PFSK-1 (cell line): Measurements from ENCODE around the gene KCNQ1.

Experiments
- FOXP2 ChIP-seq: optimal IDR thresholded peaks from 2 replicates; pipeline ENCODE3; 2011; ENCODE audit warnings: borderline replicate concordance, control low read depth, inconsistent platforms; ENCODE audit not compliant: insufficient read depth; ENCODE audit errors: extremely low read length, extremely low read depth
- POLR2AphosphoS5 ChIP-seq: IDR thresholded peaks from 2 replicates; pipeline ENCODE4 v1.6.1; 2012; ENCODE audit warnings: low read depth, mild to moderate bottlenecking, control low read depth, low read length, moderate library complexity
- REST ChIP-seq, 2 experiments: IDR thresholded peaks; 2 replicates each; pipeline versions ENCODE4 v1.6.1 to v1.8.0; 2011 to 2012; ENCODE audit warnings: low read depth in 2 of 2, low read length in 2 of 2, control low read depth in 1 of 2, inconsistent platforms in 1 of 2, mild to moderate bottlenecking in 1 of 2, moderate library complexity in 1 of 2; ENCODE audit not compliant: insufficient read depth in 1 of 2
- SIN3A ChIP-seq: IDR thresholded peaks from 2 replicates; pipeline ENCODE4 v1.6.1; 2012; ENCODE audit warnings: mild to moderate bottlenecking, low read length, moderate library complexity, borderline replicate concordance; ENCODE audit not compliant: insufficient read depth
- TAF1 ChIP-seq: IDR thresholded peaks from 2 replicates; pipeline ENCODE4 v1.6.1; 2012; ENCODE audit warnings: low read length, control low read depth, borderline replicate concordance; ENCODE audit not compliant: insufficient read depth

The KCNQ1 gene

GRCh38 chr11:2649400-2649799, 204.6 kb downstream of the KCNQ1 start:
- no peak for TF ChIP-seq FOXP2
- no peak for TF ChIP-seq TAF1
- TF ChIP-seq SIN3A, result no peak
- no peak for TF ChIP-seq POLR2AphosphoS5
- TF ChIP-seq REST (IDR thresholded peaks at IDR 0.05; ENCODE audit: insufficient read depth in 1 of 2, low read depth in 2 of 2, low read length in 2 of 2), result no peak

GRCh38 chr11:2649848-2650247, 205.0 kb downstream of the KCNQ1 start:
- TF ChIP-seq REST (IDR thresholded peaks at IDR 0.05; ENCODE audit: insufficient read depth in 1 of 2, low read depth in 2 of 2, low read length in 2 of 2) (no peak), TAF1 (no peak), POLR2AphosphoS5 (no peak), FOXP2 (no peak), SIN3A (no peak)

- TF ChIP-seq POLR2AphosphoS5 (no peak), FOXP2 (no peak), REST (IDR thresholded peaks at IDR 0.05; ENCODE audit: insufficient read depth in 1 of 2, low read depth in 2 of 2, low read length in 2 of 2) (no peak), SIN3A (no peak), TAF1 (no peak)
These were observed 205.6 kb downstream of the KCNQ1 start for GRCh38 chr11:2650343-2650867.

GRCh38 chr11:2651054-2651617, 206.3 kb downstream of the KCNQ1 start:
- no peak for TF ChIP-seq POLR2AphosphoS5
- no peak for TF ChIP-seq TAF1
- TF ChIP-seq FOXP2, result no peak
- no peak for TF ChIP-seq SIN3A
- no peak for TF ChIP-seq REST (IDR thresholded peaks at IDR 0.05; ENCODE audit: insufficient read depth in 1 of 2, low read depth in 2 of 2, low read length in 2 of 2)

- TF ChIP-seq SIN3A (no peak), TAF1 (no peak), POLR2AphosphoS5 (no peak), FOXP2 (no peak), REST (IDR thresholded peaks at IDR 0.05; ENCODE audit: insufficient read depth in 1 of 2, low read depth in 2 of 2, low read length in 2 of 2) (no peak)
These were observed 207.0 kb downstream of the KCNQ1 start for GRCh38 chr11:2651826-2652271.
